ENCODE measurements around the gene MEGF11. TPM values are rescaled to one million over a fixed set of nuclear protein-coding genes. Genes with fewer than 3 reads are reported as not detected.

Gene MEGF11
- polyA plus RNA-seq, 3 donors: not detected

- H3K27me3 ChIP-seq (ENCODE audit: control insufficient read depth in 2 of 2, insufficient read depth in 2 of 2, low read length in 2 of 2): no peaks in the 10 kb centered on the region
- no peaks in the 10 kb centered on the region for H3K36me3 ChIP-seq (replicated peaks in 1 of 2; ENCODE audit: control insufficient read depth in 1 of 2, insufficient read depth in 2 of 2, low read length in 2 of 2)
- H3K9me3 ChIP-seq (replicated peaks in 1 of 2; ENCODE audit: control insufficient read depth in 1 of 2, insufficient read depth in 1 of 2, low read length in 2 of 2): no peaks in the 10 kb centered on the region
- no peak for TF ChIP-seq CTCF (IDR thresholded peaks at IDR 0.05)
- Mint-ChIP-seq H3K27ac (no peak overlapping the region), H3K27me3 (ENCODE audit: low read depth in 3 of 3) (peaks cover 4 to 9% (median 7%) of the 10 kb centered on the region in 3 donors), H3K9me3 (no peaks in the 10 kb centered on the region), H3K4me1 (peaks cover 8% of the 10 kb centered on the region), H3K4me3 (no peak overlapping the region), H3K36me3 (no peaks in the 10 kb centered on the region)
- no peaks in the 10 kb centered on the region for H3K4me1 ChIP-seq (ENCODE audit: control insufficient read depth in 1 of 2, insufficient read depth in 2 of 2, low read length in 2 of 2)
- 15% methylated on average over 4 of the region's 8 CpGs for WGBS (ENCODE audit: insufficient coverage)
- no peak overlapping the region for H3K9ac ChIP-seq (ENCODE audit: insufficient read depth, low read length, poor library complexity, severe bottlenecking)
- H4K20me1 ChIP-seq (ENCODE audit: insufficient read depth, low read length): no peaks in the 10 kb centered on the region
- intact Hi-C loops (cut with micrococcal nuclease): no loop called here
- no peaks in the 10 kb centered on the region for H3K79me2 ChIP-seq (ENCODE audit: insufficient read depth, low read length)
- no peak overlapping the region for H3K4me2 ChIP-seq (replicated peaks; ENCODE audit: extremely low read depth, low read length, poor library complexity, severe bottlenecking)
- no peak for DNase-seq
- no peak overlapping the region for H2AFZ ChIP-seq (ENCODE audit: insufficient read depth, low read depth, low read length, poor library complexity, severe bottlenecking)
- no peak overlapping the region for H3K4me3 ChIP-seq (replicated peaks in 1 of 3; ENCODE audit: low read depth in 2 of 3, low read length in 3 of 3)
- H3K27ac ChIP-seq (ENCODE audit: low read depth in 1 of 2, low read length in 2 of 2): no peak overlapping the region
These were observed 108.4 kb downstream of the MEGF11 start for GRCh38 chr15:66144978-66145725.

- no peaks in the 10 kb centered on the region for H3K36me3 Mint-ChIP-seq
- Histone ChIP-seq H3K9ac (ENCODE audit: insufficient read depth, low read length, poor library complexity, severe bottlenecking) (no peak overlapping the region), H3K79me2 (ENCODE audit: insufficient read depth, low read length) (no peaks in the 10 kb centered on the region), H3K36me3 (replicated peaks in 1 of 2; ENCODE audit: control insufficient read depth in 1 of 2, insufficient read depth in 2 of 2, low read length in 2 of 2) (no peaks in the 10 kb centered on the region), H3K27me3 (ENCODE audit: control insufficient read depth in 2 of 2, insufficient read depth in 2 of 2, low read length in 2 of 2) (no peaks in the 10 kb centered on the region), H3K9me3 (replicated peaks in 1 of 2; ENCODE audit: control insufficient read depth in 1 of 2, insufficient read depth in 1 of 2, low read length in 2 of 2) (no peaks in the 10 kb centered on the region), H3K4me1 (ENCODE audit: control insufficient read depth in 1 of 2, insufficient read depth in 2 of 2, low read length in 2 of 2) (no peaks in the 10 kb centered on the region), H3K4me3 (replicated peaks in 1 of 3; ENCODE audit: low read depth in 2 of 3, low read length in 3 of 3) (no peak overlapping the region), H4K20me1 (ENCODE audit: insufficient read depth, low read length) (no peaks in the 10 kb centered on the region), H2AFZ (ENCODE audit: insufficient read depth, low read depth, low read length, poor library complexity, severe bottlenecking) (no peak overlapping the region), H3K27ac (ENCODE audit: low read depth in 1 of 2, low read length in 2 of 2) (no peak overlapping the region), H3K4me2 (replicated peaks; ENCODE audit: extremely low read depth, low read length, poor library complexity, severe bottlenecking) (no peak overlapping the region)
- peaks cover 5 to 7% (median 7%) of the 10 kb centered on the region in 3 donors for H3K27me3 Mint-ChIP-seq (ENCODE audit: low read depth in 3 of 3)
- H3K27ac Mint-ChIP-seq: peak overlapping the region in 1 of 7 donors; percentile 22
- TF ChIP-seq CTCF (IDR thresholded peaks at IDR 0.05): no peak
- WGBS (ENCODE audit: insufficient coverage): 93% methylated on average over 10 of the region's 11 CpGs
- peaks cover 8% of the 10 kb centered on the region for H3K4me1 Mint-ChIP-seq
- no peaks in the 10 kb centered on the region for H3K9me3 Mint-ChIP-seq
- intact Hi-C loops (cut with micrococcal nuclease): no loop called here
- no peak for DNase-seq
- no peak overlapping the region for H3K4me3 Mint-ChIP-seq
These were observed 111.3 kb downstream of the MEGF11 start for GRCh38 chr15:66142285-66142684.
